Measurements from ENCODE around the gene SLCO3A1. TPM values are rescaled to one million over a fixed set of nuclear protein-coding genes. Genes with fewer than 3 reads are reported as not detected.

SLCO3A1 gene
- total and polyA plus RNA-seq, 8 donors = 2.4 to 38.8 (median 7.7) TPM

- WGBS, 5 donors = 92 to 95% (median 94%) methylated on average over 2 of the region's 2 CpGs
- intact Hi-C loops (cut with DNase I; ENCODE audit: low total_unique reads) = loop anchor here (5.0 kb wide), 1 partner anchor 790 kb away; no protein-coding TSS in a partner anchor
- DNase-seq = no peak
- TF ChIP-seq EP300 (IDR thresholded peaks at IDR 0.05) = no peak
- TF ChIP-seq POLR2AphosphoS5 (IDR thresholded peaks at IDR 0.05) = no peak
- TF ChIP-seq CTCF (IDR thresholded peaks at IDR 0.05) = no peak
- no peak for TF ChIP-seq POLR2A (IDR thresholded peaks at IDR 0.05)
- H3K4me3 ChIP-seq = no peak overlapping the region
- peaks cover 0 to 3% (median 1%) of the 10 kb centered on the region in 4 donors for H3K4me1 ChIP-seq
- no peaks in the 10 kb centered on the region for H3K9me3 ChIP-seq
- H3K27me3 ChIP-seq = no peaks in the 10 kb centered on the region
- H3K27ac ChIP-seq = no peak overlapping the region
- H3K36me3 ChIP-seq = no peaks in the 10 kb centered on the region
These were observed 233.7 kb downstream of the SLCO3A1 start for GRCh38 chr15:92087211-92087610.

GRCh38 chr15:92091155-92091734, 237.7 kb downstream of the SLCO3A1 start:
- Histone ChIP-seq H3K4me1 (peaks cover 0 to 10% (median 0%) of the 10 kb centered on the region in 4 donors), H3K9me3 (no peaks in the 10 kb centered on the region), H3K36me3 (peaks cover 0 to 11% (median 0%) of the 10 kb centered on the region in 4 donors), H3K4me3 (no peak overlapping the region), H3K27ac (no peak overlapping the region), H3K27me3 (no peaks in the 10 kb centered on the region)
- 61 to 70% (median 66%) methylated on average over 17 of the region's 17 CpGs for whole genome bisulfite sequencing, 5 donors
- TF ChIP-seq POLR2A (IDR thresholded peaks at IDR 0.05) = no peak
- TF ChIP-seq POLR2AphosphoS5 (IDR thresholded peaks at IDR 0.05) = no peak
- no peak for TF ChIP-seq EP300 (IDR thresholded peaks at IDR 0.05)
- peak in 5 of 7 experiments; percentile 14 to 47 (median 42) for TF ChIP-seq CTCF (IDR thresholded peaks at IDR 0.05)
- intact Hi-C loops (cut with DNase I; ENCODE audit: low total_unique reads) = no loop called here
- DNase-seq = peak; percentile 68 to 79

- Histone ChIP-seq H3K4me1 (peaks cover 0 to 18% (median 2%) of the 10 kb centered on the region in 4 donors), H3K36me3 (peaks cover 0 to 11% (median 0%) of the 10 kb centered on the region in 4 donors), H3K27ac (no peak overlapping the region), H3K27me3 (no peaks in the 10 kb centered on the region), H3K4me3 (no peak overlapping the region), H3K9me3 (no peaks in the 10 kb centered on the region)
- TF ChIP-seq EP300 (IDR thresholded peaks at IDR 0.05) = no peak
- no peak for TF ChIP-seq POLR2AphosphoS5 (IDR thresholded peaks at IDR 0.05)
- no peak for TF ChIP-seq CTCF (IDR thresholded peaks at IDR 0.05)
- TF ChIP-seq POLR2A (IDR thresholded peaks at IDR 0.05) = no peak
- no peak for DNase-seq
- intact Hi-C loops (cut with DNase I; ENCODE audit: low total_unique reads) = no loop called here
- 77 to 81% (median 80%) methylated on average over 10 of the region's 10 CpGs for WGBS, 5 donors
These were observed 239.0 kb downstream of the SLCO3A1 start for GRCh38 chr15:92092289-92093105.

- Histone ChIP-seq H3K4me3 (no peak overlapping the region), H3K36me3 (peaks cover 0 to 11% (median 0%) of the 10 kb centered on the region in 4 donors), H3K27me3 (no peaks in the 10 kb centered on the region), H3K9me3 (no peaks in the 10 kb centered on the region), H3K27ac (peak overlapping the region in 1 of 5 donors; percentile 38), H3K4me1 (peaks cover 0 to 29% (median 8%) of the 10 kb centered on the region in 4 donors)
- TF ChIP-seq POLR2A (IDR thresholded peaks at IDR 0.05) (no peak), EP300 (IDR thresholded peaks at IDR 0.05) (no peak), POLR2AphosphoS5 (IDR thresholded peaks at IDR 0.05) (no peak), CTCF (IDR thresholded peaks at IDR 0.05) (no peak)
- intact Hi-C loops (cut with DNase I; ENCODE audit: low total_unique reads) = no loop called here
- no peak for DNase-seq
- WGBS, 5 donors = 57 to 82% (median 66%) methylated on average over 4 of the region's 4 CpGs
These were observed 242.2 kb downstream of the SLCO3A1 start for GRCh38 chr15:92095693-92096092.
